Stimulated activated CD8-positive, alpha-beta memory T cell treated with anti-CD3 and anti-CD28 coated beads, Interleukin-12 subunit alpha, Interleukin-12 subunit beta, amount 100 ng/mL, for 24 hours (primary cell): ENCODE results near the gene PPIE.
A peak's percentile ranks its signal among the peaks of the same experiment; 100 is the strongest.
"Not testable (repeated sequence)": the region's sequence is repeated elsewhere in the genome, so short reads cannot be mapped to it uniquely, and the experiment has no call there.

Experiments used
- DNase-seq: peaks from one replicate; pipeline ENCODE4 v3.0.0-alpha.2; 2020; ENCODE audit errors: extremely low read depth

The PPIE gene

GRCh38 chr1:39777896-39778295 is 39.2 kb downstream of the PPIE start:
- DNase-seq: not testable (repeated sequence)

- not testable (repeated sequence) for DNase-seq
These were observed 39.9 kb downstream of the PPIE start for GRCh38 chr1:39778463-39779099.

GRCh38 chr1:39779137-39779536 is 40.5 kb downstream of the PPIE start:
- no peak for DNase-seq

GRCh38 chr1:39779821-39780220 is 41.1 kb downstream of the PPIE start:
- DNase-seq: no peak

- DNase-seq: no peak
These were observed 42.6 kb downstream of the PPIE start for GRCh38 chr1:39781349-39781715.

- no peak for DNase-seq
These were observed 43.4 kb downstream of the PPIE start for GRCh38 chr1:39782103-39782502.

GRCh38 chr1:39782685-39783084 is 44.0 kb downstream of the PPIE start:
- not testable (repeated sequence) for DNase-seq

- DNase-seq: not testable (repeated sequence)
These were observed 47.8 kb downstream of the PPIE start for GRCh38 chr1:39786303-39787107.

- not testable (repeated sequence) for DNase-seq
These were observed 48.4 kb downstream of the PPIE start for GRCh38 chr1:39787108-39787375.

- DNase-seq: no peak
These were observed 48.8 kb downstream of the PPIE start for GRCh38 chr1:39787468-39787867.

GRCh38 chr1:39787964-39788363 is 49.3 kb downstream of the PPIE start:
- not testable (repeated sequence) for DNase-seq

- DNase-seq: no peak
These were observed 49.7 kb downstream of the PPIE start for GRCh38 chr1:39788426-39788757.

- DNase-seq: peak; percentile 9
These were observed 50.3 kb downstream of the PPIE start, which contains the start of gene BMP8B for GRCh38 chr1:39788758-39789570. TSS of gene BMP8B (minus strand) at chr1:39788865. CDS start at chr1:39788485, 380 bp downstream.

GRCh38 chr1:39789571-39790110 is 51.0 kb downstream of the PPIE start:
- DNase-seq: no peak

- no peak for DNase-seq
These were observed 53.2 kb downstream of the PPIE start for GRCh38 chr1:39791838-39792237.

- no peak for DNase-seq
These were observed 57.0 kb downstream of the PPIE start for GRCh38 chr1:39795651-39796050.

- peak; percentile 74 for DNase-seq
These were observed 60.4 kb downstream of the PPIE start for GRCh38 chr1:39798859-39799769.

- DNase-seq: peak; percentile 26
These were observed 61.2 kb downstream of the PPIE start for GRCh38 chr1:39799770-39800470.

- no peak for DNase-seq
These were observed 61.8 kb downstream of the PPIE start for GRCh38 chr1:39800471-39800835.

GRCh38 chr1:39802496-39803260 is 64.0 kb downstream of the PPIE start:
- DNase-seq: no peak
